GM20431 (cell line): ENCODE results near the gene FAM3B.

ENCODE experiments used
- in situ Hi-C: fragments of 300-500 bp; cut with MseI, MboI; formaldehyde crosslinking; loops from one replicate; pipeline ENCODE4 v1.15.0; 2020; ENCODE audit warnings: low sequenced_read_pairs; ENCODE audit not compliant: unreplicated experiment

FAM3B gene

DNA sequence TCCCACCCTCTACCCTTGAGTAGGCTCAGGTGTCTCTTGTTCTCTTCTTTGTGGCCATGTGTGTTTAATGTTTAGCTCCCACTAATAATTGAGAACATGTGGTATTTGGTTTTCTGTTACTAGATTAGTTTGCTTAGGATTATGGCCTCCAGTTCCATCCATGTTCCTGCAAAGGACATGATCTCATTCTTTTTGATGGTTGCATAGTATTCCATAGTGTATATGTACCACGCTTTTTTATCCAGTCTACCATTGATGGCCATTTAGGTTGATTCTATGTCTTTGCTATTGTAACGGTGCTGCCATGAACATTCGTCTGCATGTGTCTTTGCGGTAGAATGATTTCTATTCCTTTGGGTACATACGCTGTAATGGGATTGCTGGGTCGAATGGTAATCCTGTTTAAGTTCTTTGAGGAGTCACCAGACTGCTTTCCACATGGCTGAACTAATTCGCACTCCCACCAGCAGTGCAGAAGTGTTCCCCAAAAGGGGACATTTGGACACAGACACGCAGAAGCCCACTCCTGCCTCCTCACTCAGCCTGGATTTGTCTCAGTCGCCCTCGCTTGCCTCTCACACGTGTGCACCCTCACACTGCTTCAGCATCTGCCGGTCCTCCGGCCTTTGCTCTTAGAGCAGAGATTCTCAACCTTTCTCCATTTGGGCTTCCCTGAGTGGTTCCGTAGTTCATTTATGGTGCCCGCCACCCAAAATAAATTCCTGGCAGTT lies 48.9 kb downstream of the FAM3B start:
- in situ Hi-C loops = no loop called here

DNA sequence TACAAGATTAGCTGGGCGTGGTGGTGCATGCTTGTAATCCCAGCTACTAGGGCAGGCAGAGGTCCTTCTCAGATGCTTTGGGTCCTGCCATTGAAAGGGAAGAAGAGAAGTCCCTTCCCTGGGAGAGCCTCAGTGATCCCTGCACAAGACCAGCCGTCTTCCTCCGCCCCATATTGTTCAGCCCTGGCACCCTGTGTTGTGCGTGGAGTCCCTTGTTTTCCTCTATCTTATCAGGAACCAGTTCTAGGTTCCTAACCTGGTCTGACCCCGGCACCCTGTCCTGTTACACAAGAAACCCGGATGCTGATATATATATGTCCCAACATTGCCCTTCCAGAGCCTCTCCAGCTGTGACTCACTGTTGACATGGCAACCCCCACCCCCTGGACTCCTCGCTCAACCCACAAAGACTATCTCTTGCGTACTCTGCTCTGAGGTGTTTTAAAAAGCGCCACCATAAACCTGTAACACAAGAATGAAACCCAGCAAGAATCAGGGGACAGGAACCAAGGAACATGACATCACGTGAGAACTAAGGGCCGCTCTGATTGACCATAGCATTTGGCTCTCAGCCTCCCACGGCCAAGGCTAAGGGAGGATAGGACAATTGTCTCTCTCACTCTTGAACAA lies 50.0 kb downstream of the FAM3B start:
- in situ Hi-C loops = no loop called here

DNA sequence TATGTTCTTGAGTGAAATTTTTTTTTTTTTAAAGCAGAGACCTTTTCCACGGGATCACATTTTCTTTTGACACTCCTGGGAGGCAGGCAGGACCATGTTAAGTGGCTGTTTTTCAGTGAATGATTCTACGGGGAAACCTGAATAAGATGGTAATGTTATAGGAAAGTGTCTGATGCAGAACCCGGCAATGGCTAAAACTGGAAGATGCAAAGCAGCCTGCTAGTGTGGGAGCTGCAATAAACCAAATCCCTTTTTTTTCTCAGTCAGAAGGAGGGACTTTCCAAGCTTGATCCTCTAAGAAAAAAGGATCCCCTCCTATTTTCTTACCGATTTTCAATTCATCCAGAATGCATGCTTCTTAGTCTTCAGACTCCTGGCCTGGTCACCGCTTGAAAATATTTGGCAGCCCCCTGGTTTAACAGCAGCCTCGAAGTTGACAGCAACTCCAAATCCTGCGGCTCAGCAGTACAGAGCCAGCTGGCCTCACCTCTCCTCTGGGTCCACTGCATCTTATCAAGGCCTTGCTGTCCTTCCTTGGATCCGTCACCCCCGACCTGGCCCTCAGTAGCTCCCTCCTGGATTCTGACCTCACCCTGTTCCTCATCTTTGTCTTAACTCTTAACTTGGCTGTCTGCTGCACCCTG lies 50.8 kb downstream of the FAM3B start:
- in situ Hi-C loops = no loop called here

DNA sequence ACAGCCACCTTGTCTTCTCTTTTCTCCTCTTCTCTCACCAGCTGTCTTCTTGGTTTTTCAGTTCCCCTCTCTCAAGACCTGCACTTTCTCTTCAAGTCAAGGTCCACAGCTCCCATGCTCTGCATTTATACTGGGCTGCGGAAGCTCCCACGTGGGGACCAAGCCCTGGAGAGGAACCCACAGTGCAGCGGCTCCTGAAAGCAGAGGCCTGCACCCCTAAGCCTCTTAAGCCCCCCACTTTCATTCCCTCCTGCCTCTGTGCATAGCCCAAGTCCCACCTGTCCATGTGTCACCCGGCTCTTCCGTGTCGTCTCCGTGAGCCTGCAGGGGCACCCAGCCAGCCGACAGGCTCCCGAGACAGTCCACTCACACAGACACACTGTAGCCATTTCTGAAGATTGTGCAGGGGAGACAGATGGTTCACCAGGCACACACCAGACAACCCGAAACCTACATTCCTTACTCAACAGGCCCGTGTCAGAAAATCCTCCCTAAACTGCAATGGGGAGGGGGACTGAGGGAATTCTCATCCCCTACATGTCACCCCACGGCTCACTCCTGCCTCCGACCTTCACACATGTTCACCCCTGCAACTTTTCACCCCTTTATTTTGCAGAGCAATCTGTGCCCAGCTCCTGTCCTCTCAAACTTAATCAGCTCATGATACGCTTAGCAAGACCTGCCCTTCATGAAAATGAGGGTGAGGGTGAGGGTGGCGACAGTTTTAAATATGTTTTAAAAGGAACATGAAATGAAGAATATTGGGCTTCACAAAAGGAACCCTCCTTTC lies 51.5 kb downstream of the FAM3B start:
- in situ Hi-C loops = no loop called here

DNA sequence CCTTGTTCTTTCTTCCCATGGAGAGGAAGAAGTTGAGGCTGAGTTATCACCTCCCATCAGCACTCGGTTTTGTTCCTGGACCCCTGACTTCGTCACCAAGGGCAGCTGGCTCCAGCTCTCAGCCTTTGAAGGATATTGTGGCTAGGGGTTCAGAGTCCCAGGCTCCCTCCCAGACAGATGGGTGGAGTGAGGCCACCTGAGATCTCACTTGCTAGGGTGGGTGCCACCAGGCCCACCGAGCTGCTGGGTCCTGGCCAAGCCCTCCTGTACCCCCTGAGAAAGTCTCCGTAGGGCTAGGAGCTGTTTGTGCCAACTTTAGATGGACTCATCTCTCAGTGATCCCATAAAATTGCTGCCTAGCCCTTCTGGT lies 52.1 kb downstream of the FAM3B start:
- in situ Hi-C loops = no loop called here

DNA sequence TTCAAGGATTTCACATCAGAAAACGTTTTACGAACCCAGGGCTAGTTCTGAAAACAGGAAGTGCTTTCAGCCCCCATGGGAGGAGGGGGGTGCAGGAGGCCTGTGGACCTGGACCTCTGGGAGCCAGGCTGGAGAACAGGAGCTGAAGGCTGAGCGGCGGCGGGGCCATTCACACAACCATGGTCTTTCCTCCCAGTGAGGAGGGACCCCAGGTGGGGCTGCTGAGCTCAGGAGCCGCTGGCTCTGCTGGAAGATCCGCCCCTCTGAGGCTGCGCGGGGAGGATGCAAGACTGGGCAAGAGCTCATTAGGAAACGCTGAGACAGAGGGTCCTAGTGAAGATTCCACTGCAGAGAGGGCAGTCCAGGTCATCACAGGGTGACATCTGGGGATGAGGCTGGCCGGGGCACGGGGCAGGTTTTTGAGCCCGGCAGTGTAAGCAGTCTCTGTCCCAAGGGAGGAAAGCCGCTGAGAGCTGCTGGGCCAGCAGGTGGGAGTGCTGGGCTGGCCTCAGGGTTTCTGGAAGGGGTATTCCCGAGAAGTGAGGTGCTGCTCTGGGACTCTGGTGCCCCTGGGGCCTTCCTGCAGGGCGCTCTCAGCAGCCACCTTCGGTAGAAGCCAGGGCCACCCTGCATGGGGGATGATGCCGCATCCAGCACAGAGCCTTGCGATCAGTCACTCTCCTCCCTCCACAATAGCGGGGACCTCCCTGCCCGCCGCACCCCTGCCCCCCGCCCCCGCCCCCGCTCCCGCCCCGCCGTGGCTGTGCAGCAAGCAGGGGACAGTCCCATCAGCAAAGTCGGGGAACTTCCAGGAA lies 52.7 kb downstream of the FAM3B start:
- in situ Hi-C loops = no loop called here

DNA sequence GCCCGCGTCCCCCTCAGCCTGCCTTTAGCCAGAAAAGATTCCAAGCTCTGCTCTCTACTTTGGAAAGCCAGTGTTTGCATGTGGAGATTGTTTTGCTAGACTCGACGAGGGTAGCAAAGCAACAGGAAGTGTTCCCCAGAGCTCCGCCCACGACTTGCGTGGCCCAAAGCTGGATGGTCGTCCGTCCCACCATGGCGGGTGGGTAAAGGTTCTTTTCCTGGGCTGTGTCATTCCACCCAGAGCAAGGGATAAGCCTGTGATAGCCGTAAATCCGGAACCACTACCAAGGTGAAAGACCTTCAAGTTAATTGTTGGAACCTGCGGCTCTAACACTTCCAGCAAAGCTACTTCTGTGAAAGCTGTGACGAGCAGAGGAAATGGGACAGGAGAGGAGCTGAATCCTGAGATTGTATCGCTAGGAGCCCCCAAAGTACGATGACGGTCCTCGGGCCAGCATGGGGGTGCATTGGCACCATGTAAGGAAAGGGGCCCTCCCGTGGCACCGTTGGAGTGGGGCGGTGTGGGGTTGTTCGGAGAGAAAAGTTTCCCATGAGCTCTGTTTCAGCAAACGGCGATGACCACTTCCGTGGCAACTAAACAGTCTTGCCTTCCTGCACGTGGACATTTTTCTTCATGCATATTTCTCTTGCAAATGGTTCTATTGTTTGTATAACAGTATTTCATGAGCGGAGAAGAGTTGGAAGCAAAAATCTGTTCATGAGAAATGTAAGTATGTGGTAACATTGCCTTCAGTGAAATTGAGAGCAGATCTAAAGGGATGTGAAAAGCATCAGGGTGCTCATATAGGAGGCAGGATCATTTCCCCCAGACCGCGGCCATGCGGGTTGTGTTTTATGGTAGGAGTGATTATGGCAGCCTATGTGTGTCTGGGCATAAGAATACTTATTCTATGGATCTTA lies 53.6 kb downstream of the FAM3B start:
- in situ Hi-C loops = no loop called here

DNA sequence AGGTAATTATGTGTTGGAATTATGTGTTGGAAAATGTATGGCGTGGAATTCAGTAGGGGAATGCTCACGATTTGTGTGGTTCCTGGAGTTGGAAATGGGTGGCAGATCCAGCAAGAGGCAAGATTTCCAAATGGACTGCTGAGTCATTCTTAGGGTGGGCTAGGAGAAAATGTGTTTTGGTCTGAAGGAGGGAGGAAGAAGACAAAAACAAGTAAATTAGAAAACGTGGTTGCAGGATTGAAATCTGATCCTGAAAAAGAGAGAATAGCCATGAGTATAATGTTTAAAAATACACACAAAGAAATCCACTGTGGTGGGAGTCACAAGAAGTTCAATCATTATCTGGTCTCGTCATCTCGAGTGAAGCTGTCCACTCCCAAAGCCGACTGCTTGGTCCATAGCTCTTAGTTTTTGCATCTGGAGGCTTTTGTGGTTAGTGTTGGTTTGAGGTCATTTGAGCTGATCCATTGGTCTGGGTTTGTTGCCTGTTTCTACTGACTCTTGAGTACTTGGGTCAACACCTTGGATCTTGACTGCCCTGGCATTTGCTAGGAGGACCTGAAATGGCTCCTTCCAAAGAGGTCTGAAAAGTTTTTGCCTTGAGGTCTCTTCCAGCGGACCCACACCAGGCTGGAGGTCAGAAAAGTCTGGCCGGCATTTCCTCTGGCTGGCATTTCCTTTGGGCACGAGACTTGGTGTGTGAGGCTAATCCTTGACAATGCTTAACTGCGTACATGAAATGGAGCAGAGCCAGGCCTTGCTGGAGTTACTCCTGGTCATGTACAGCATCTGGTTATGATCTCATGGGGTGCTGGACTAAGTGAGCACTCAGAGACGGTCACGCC lies 54.5 kb downstream of the FAM3B start:
- in situ Hi-C loops = no loop called here

DNA sequence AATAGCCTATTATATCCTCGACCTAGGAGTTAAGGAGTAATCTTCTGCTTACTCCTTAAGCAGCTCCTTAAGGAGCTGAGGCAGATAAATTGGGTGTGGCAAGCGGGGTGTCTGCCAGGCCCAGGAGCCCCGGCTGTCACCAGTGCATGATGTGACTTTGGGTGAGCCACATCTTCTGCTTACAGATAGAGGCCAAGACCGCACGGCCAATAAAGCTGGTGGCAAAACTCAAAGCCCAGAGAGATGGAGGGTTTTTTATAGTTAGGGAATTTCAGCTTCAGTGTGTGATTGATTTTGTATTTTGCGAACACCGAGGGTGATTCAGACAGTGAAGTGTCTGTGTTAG lies 55.1 kb downstream of the FAM3B start:
- in situ Hi-C loops = no loop called here

DNA sequence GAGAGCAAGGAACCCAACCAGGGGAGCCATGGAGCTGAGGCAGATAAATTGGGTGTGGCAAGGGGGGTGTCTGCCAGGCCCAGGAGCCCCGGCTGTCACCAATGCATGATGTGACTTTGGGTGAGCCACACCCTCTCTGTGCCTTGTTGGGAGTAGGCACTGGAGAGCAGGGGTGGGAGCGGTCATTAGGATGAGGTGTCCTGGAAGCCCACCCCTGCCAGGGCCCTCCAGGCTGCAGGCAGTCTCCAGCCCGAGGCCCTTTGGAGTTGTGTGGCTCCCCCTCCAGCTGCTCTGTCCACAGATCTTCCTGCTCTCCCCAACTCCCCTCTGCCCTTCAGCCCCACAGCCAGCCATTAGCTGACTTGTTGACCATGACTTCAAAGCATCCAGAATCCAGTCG lies 56.7 kb downstream of the FAM3B start:
- in situ Hi-C loops = no loop called here

DNA sequence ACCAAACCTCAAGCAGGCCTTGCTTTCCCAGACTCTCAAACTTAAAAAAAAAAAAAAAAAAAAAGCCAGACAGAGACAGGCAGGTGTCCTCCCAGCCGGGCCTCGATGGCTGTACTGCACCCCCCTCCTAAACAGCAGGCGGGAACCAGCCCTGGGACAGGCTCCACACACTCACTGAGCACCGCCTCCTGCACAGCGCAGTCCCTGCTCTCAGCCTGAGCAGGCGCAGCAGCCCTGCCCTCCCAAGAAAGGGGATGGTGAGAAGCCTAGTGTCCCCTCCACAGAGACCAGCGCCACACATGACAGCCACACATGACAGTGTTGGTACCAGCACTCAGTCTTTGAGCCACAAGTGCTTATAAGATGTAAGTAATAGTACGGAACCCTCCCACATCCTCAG lies 57.2 kb downstream of the FAM3B start:
- in situ Hi-C loops = no loop called here

DNA sequence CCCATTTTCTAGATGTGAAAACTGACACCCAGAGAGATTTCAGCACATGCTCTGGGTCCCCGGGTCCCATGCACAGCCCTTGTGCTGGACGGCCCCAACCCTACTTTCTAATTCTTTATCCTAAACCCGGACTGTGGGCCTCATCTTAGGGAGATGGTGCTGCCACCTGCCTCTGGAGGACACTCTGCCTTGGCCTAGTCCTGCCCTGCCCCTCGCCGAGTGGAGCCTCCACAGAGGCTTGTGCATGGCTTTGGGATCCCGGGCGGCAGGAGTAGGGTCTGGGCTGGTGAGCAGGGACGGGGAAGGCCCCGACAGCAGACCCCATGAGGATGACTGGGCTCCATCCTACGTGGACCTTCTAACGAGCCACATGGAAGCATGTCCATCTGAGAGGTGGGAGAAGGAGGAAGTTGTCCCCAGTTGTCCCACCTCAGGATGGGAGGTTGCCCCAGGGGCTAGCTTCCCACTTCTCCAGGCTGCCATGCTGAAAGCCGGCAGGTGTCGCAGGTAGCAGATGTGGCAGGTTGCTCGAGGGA lies 57.6 kb downstream of the FAM3B start:
- in situ Hi-C loops = no loop called here

DNA sequence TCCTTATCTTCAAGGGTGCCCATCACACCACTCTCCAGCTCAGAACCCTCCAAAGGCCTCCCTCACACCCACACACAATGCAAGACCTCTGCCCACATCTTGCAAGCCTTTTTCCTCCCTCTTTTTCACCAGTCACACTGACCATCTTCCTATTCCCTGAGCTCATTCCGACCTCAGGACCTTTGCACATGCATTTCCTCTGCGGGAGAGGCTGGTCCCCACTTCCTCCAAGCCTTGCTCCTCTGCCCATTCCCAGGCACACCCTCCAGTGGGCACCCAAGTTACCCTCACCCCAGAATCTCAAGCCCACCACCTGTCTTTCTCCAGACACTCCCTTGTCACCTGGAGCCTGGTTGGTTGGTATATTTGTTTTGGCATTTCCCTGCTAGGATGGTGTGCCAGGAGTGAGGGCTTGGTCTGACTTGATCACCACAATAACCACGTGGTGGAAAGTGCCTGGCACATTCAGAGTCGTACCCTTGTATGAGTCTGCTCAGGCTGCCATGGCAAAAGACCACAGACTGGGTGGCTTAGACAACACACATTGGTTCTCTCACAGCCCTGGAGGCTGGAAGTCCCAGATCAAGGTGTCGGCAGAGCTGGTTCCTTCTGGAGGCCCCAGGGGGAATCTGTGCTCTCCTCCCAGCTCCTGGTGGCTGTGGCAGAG lies 58.4 kb downstream of the FAM3B start:
- in situ Hi-C loops = no loop called here

DNA sequence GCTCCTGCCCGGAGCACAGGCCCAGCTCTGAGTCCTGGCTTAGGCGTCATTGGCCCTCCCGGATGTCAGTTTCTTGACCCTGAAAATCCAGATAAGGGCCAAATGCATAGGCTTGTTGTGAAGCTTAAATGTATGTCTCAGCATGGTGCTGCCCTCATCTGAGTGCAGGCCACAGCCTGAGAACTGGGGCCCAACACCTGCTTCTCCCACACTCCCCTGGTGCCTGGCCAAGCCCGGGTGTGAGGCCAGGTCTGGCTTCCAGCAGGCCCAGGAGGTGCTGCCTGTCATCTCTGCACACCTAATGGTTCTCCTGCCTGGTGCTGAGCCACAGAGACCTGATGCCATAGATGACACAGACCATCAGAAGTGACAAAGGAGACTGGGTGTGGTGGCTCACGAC lies 59.3 kb downstream of the FAM3B start:
- in situ Hi-C loops = no loop called here

DNA sequence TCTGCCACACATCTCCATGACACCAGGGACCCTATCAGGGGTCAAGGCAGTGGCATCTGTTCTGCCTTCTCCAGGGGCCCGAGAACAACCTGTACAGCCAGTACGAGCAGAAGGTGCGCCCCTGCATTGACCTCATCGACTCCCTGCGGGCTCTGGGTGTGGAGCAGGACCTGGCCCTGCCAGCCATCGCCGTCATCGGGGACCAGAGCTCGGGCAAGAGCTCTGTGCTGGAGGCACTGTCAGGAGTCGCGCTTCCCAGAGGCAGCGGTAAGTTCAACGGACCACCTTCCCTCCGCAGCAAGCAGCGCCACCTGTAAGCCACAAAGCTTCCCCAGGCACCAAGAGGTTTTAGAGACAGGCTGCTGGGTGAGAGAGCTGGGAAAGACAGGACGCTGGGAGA lies 61.1 kb downstream of the FAM3B start:
- in situ Hi-C loops = no loop called here

DNA sequence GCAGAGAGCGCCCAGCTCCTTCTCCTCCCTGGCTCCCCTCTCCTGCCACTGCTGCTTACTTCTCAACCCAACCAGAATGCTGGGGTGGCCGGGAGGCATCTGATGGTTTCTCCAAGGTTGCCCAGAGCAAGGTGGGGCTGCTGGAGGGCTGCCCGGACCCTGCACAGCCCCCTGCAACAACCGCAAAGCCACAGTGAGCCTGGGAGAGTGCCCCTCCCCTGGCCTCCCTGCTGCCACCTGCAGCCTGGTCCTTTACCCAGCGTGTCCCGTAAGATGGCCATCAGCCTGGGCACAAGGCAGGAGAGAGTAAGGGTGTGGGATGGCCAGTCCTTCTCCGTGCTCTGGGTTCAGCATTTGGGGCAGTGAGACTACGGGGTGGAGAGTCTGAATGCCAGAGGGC lies 62.2 kb downstream of the FAM3B start:
- in situ Hi-C loops = no loop called here

DNA sequence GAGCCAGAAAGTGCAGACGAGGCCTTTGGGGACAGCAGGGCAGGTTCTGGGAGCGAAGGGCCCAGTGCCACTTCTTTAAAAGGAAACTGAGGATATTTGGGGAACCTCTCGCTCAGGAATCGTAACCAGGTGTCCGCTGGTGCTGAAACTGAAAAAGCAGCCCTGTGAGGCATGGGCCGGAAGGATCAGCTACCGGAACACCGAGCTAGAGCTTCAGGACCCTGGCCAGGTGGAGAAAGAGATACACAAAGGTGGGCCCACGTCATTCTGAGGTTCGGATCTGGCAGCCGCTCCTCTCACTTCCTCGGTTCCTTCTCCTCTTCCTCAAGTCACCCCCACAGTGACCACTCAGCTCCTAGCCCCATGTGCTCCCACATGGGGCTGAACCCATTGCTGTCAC lies 63.3 kb downstream of the FAM3B start:
- in situ Hi-C loops = no loop called here

DNA sequence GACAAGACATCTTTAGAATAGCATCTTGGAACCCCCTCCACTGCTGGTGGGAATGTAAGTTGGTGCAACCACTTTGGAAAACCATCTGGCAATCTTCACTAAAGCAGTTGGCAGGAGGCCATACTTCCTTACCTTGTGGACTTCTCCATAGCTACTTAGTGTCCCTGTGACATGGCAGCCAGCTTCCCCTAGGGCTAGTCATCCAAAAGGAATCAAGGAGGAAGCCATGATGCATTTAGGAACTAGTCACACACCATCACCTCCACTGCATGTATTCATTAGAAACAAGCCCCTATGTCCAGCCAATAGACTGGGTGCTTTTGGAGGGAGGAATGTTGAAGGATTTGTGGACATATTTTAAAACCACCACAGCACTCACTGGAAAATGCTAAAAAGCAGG lies 65.1 kb downstream of the FAM3B start:
- in situ Hi-C loops = no loop called here
